Vagina (tissue), 2 donors: Measurements from ENCODE around the gene CREB3L1.
A peak's percentile ranks its signal among the peaks of the same experiment; 100 is the strongest.

Experiments used
- POLR2A ChIP-seq, 2 donors: fragments of 450-650 bp; IDR thresholded peaks; one replicate each; pipeline ENCODE4 v1.6.1; 2017; ENCODE audit warnings: antibody characterized with exemption in 2 of 2, mild to moderate bottlenecking in 2 of 2, moderate library complexity in 2 of 2
- TF ChIP-seq, protein P1 (sequence below), 3 experiments: fragments of 450-650 bp in 2 of 3; fragments of 200-600 bp in 1 of 3; sonication (generic) in 1 of 3; IDR thresholded peaks; one replicate each; pipeline ENCODE4 v1.5.1; 2017 to 2019; ENCODE audit warnings: antibody characterized with exemption in 3 of 3, mild to moderate bottlenecking in 2 of 3, moderate library complexity in 2 of 3

DNA sequence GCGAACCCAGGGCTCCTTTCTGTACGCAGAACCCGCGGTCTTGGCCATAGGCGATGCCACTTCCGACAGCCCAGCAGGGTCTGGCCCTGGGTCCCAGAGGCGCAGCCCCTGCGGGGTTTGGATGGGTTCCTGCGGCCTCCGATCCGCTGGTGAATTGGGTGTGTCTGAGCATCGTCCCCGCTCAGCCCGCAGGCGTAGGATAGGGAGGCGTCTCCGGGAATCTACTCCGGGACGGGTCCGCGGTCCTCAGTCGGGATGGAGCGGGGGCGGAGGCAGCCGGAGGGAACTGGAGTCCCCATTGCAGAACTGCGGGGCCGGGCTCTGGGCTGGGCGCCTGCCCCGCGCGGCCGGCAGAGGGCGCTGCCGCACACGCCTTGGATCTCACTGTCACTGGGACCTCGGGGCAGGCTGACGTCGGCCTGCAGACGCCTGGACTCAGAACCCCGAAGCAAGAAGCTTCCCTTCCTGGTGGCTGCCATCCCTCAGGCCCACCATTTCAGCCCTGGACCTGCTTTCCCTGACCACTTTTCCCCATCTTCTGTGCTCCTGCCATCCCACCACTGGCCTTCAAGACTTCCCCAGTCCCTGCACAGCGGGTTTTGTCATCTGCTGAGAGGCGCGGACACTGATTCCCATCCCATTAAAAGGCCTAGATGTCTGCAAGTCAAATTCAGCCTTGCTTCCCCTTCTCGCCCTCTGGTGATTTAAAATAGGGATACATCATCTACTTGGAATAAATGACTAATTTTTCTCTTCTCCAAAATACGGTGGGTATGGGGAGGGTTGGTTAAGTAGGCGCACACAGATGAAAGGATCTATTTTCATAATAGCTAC is 38.3 kb upstream of the CREB3L1 start:
- TF ChIP-seq POLR2A (IDR thresholded peaks at IDR 0.05) = no peak
- TF ChIP-seq, protein P1, sequence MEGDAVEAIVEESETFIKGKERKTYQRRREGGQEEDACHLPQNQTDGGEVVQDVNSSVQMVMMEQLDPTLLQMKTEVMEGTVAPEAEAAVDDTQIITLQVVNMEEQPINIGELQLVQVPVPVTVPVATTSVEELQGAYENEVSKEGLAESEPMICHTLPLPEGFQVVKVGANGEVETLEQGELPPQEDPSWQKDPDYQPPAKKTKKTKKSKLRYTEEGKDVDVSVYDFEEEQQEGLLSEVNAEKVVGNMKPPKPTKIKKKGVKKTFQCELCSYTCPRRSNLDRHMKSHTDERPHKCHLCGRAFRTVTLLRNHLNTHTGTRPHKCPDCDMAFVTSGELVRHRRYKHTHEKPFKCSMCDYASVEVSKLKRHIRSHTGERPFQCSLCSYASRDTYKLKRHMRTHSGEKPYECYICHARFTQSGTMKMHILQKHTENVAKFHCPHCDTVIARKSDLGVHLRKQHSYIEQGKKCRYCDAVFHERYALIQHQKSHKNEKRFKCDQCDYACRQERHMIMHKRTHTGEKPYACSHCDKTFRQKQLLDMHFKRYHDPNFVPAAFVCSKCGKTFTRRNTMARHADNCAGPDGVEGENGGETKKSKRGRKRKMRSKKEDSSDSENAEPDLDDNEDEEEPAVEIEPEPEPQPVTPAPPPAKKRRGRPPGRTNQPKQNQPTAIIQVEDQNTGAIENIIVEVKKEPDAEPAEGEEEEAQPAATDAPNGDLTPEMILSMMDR (IDR thresholded peaks at IDR 0.05) = peak; percentile 96 to 99 (median 98)
